Endothelial cell of umbilical vein (primary cell): Measurements from ENCODE around the gene MCF2. TPM values are rescaled to one million over a fixed set of nuclear protein-coding genes. Genes with fewer than 3 reads are reported as not detected.

Source experiments
- BruUV-seq: library from RNA; stranded (reverse); fragments of 400-500 nt; replicated peaks from 2 replicates; lab custom pipeline; 2021; lab: Mats Ljungman, UMichigan
- CTCF ChIA-PET: fragments of 300-600, 350-600 bp; sonication (Branson Sonifier 250); formaldehyde crosslinking; loops from one replicate; lab custom pipeline; 2021; ENCODE audit warnings: antibody characterized with exemption, inconsistent platforms; lab: Charles Lee
- POLR2A ChIA-PET: fragments of 300-600, 350-600 bp; sonication (Branson Sonifier 250); formaldehyde crosslinking; loops from one replicate; lab custom pipeline; 2021; ENCODE audit warnings: antibody characterized with exemption, inconsistent platforms; lab: Charles Lee
- DNase-seq: peaks from one replicate; pipeline ENCODE4 v3.0.0-alpha.2; 2011; ENCODE audit warnings: low read depth, low spot score
- FAIRE-seq: peaks from 2 replicates; lab custom pipeline; 2011; peaks lifted over from hg19 to GRCh38; lab: Jason Lieb, UNC
- H2AFZ ChIP-seq: 2 replicates; pipeline ENCODE4 v1.6.0; 2012; ENCODE audit warnings: low read depth, low read length, control low read depth, inconsistent platforms
- H3K27ac ChIP-seq: 2 replicates; pipeline ENCODE4 v1.5.1; 2011; ENCODE audit warnings: low read depth, mild to moderate bottlenecking, control low read depth, low read length, moderate library complexity; ENCODE audit not compliant: insufficient read depth
- H3K27me3 ChIP-seq, 2 experiments: 2 replicates each; pipeline versions ENCODE4 v1.6.0 to v1.6.1; 2011; ENCODE audit warnings: low read length in 2 of 2, mixed read lengths in 1 of 2; ENCODE audit not compliant: control insufficient read depth in 2 of 2, insufficient read depth in 2 of 2
- H3K36me3 ChIP-seq, 2 experiments: 2 replicates in 1 of 2; 3 replicates in 1 of 2; pipeline ENCODE4 v1.5.1; 2011; ENCODE audit warnings: low read length in 2 of 2, mild to moderate bottlenecking in 1 of 2, moderate library complexity in 1 of 2; ENCODE audit not compliant: control insufficient read depth in 2 of 2, insufficient read depth in 2 of 2; ENCODE audit errors: extremely low read depth in 1 of 2
- H3K4me1 ChIP-seq: 3 replicates; pipeline ENCODE4 v1.5.1; 2011; ENCODE audit warnings: mild to moderate bottlenecking, low read length; ENCODE audit not compliant: control insufficient read depth, insufficient read depth; ENCODE audit errors: extremely low read depth
- H3K4me2 ChIP-seq: 2 replicates; pipeline ENCODE4 v1.6.1; 2011; ENCODE audit warnings: low read length, control low read depth, mixed read lengths; ENCODE audit not compliant: insufficient read depth
- H3K4me3 ChIP-seq, 3 experiments: fragments of 200-600 bp in 1 of 3; sonication (generic), shearing (Covaris generic) in 1 of 3; replicated peaks in 1 of 3; 2 replicates each; pipeline ENCODE4 v1.5.1; 2011 to 2016; ENCODE audit warnings: control low read depth in 3 of 3, low read length in 3 of 3, mild to moderate bottlenecking in 2 of 3, inconsistent platforms in 1 of 3, low read depth in 1 of 3, moderate library complexity in 1 of 3; ENCODE audit not compliant: insufficient read depth in 1 of 3
- H3K79me2 ChIP-seq: 2 replicates; pipeline ENCODE4 v1.6.0; 2012; ENCODE audit warnings: low read length, inconsistent platforms; ENCODE audit not compliant: control insufficient read depth, insufficient read depth
- H3K9ac ChIP-seq: replicated peaks from 2 replicates; pipeline ENCODE3; 2011; ENCODE audit warnings: low read length, control low read depth; ENCODE audit not compliant: insufficient read depth; ENCODE audit errors: extremely low read depth
- H3K9me1 ChIP-seq: replicated peaks from 3 replicates; pipeline ENCODE4 v1.6.0; 2011; ENCODE audit warnings: mild to moderate bottlenecking, low read length; ENCODE audit not compliant: control insufficient read depth, insufficient read depth; ENCODE audit errors: extremely low read depth
- H3K9me3 ChIP-seq: replicated peaks from 2 replicates; pipeline ENCODE4 v1.5.1; 2012; ENCODE audit warnings: low read length, inconsistent platforms; ENCODE audit not compliant: control insufficient read depth, insufficient read depth
- H4K20me1 ChIP-seq: replicated peaks from 2 replicates; pipeline ENCODE3; 2011; ENCODE audit warnings: mild to moderate bottlenecking, low read length; ENCODE audit not compliant: control insufficient read depth, insufficient read depth; ENCODE audit errors: extremely low read depth
- CTCF ChIP-seq, 2 donors: IDR thresholded peaks; 1 replicate in 1 of 2; 2 replicates in 1 of 2; pipeline ENCODE4 v1.5.1; 2011; ENCODE audit warnings: low read length in 2 of 2, mild to moderate bottlenecking in 2 of 2, moderate library complexity in 2 of 2, control low read depth in 1 of 2, inconsistent platforms in 1 of 2, low read depth in 1 of 2; ENCODE audit not compliant: insufficient read depth in 1 of 2; ENCODE audit errors: extremely low read depth in 1 of 2
- EZH2 ChIP-seq: IDR thresholded peaks from 2 replicates; pipeline ENCODE4 v1.6.1; 2012; ENCODE audit warnings: borderline replicate concordance, low read depth, mild to moderate bottlenecking, moderate library complexity, low read length, inconsistent platforms; ENCODE audit not compliant: severe bottlenecking
- FOS ChIP-seq: IDR thresholded peaks from 2 replicates; pipeline ENCODE4 v1.6.1; 2011; ENCODE audit warnings: mild to moderate bottlenecking, low read length, moderate library complexity, borderline replicate concordance; ENCODE audit not compliant: insufficient read depth
- GATA2 ChIP-seq: IDR thresholded peaks from 2 replicates; pipeline ENCODE4 v1.7.0; 2011; ENCODE audit warnings: low read depth, mild to moderate bottlenecking, moderate library complexity, mixed read lengths, low read length; ENCODE audit not compliant: insufficient read length, insufficient read depth
- JUN ChIP-seq: IDR thresholded peaks from 2 replicates; pipeline ENCODE4 v1.6.1; 2011; ENCODE audit warnings: borderline replicate concordance, low read depth; ENCODE audit not compliant: insufficient read length, insufficient read depth
- MAX ChIP-seq: IDR thresholded peaks from 2 replicates; pipeline ENCODE4 v1.6.1; 2011; ENCODE audit not compliant: insufficient read depth, insufficient read length
- MYC ChIP-seq: IDR thresholded peaks from one replicate; pipeline ENCODE4 v1.6.1; 2011; ENCODE audit warnings: mild to moderate bottlenecking, low read depth, low read length
- POLR2A ChIP-seq: IDR thresholded peaks from 2 replicates; pipeline ENCODE4 v1.6.1; 2012; ENCODE audit warnings: low read depth, mild to moderate bottlenecking, control low read depth, low read length
- POLR2AphosphoS5 ChIP-seq: IDR thresholded peaks from 2 replicates; pipeline ENCODE4 v1.6.1; 2012; ENCODE audit warnings: low read depth, mild to moderate bottlenecking, control low read depth, low read length, moderate library complexity; ENCODE audit not compliant: insufficient read depth
- dilution Hi-C: fragments of 300-500 bp; cut with MboI; formaldehyde crosslinking; loops from one replicate; pipeline ENCODE4 v1.15.0; 2019; ENCODE audit warnings: low sequenced_read_pairs; ENCODE audit not compliant: extremely low pct_ligation_motif_present
- intact Hi-C: fragments of 100-400 bp; cut with micrococcal nuclease; formaldehyde crosslinking; loops from one replicate; pipeline ENCODE4 v1.10.0; 2022
- polyA plus RNA-seq, 4 experiments: library from polyadenylated mRNA; depleted of rRNA in 3 of 4; stranded (reverse) in 3 of 4; unstranded in 1 of 4; fragments of >200 nt; gene quantifications; 2 replicates each; pipeline versions ENCODE4 v1.2.1 to v1.2.3, GENCODE V29; 2011 to 2012; ENCODE audit warnings: missing spikeins in 1 of 4
- total RNA-seq: library from RNA; stranded (reverse); gene quantifications from 2 replicates; pipeline ENCODE4 v1.2.3, GENCODE V29; 2021

The MCF2 gene
- total and polyA plus RNA-seq, 2 donors (not counting 3 experiments of a cell fraction or from before 2014, with no cell fraction given), result 0.13 TPM; not detected in 1

DNA sequence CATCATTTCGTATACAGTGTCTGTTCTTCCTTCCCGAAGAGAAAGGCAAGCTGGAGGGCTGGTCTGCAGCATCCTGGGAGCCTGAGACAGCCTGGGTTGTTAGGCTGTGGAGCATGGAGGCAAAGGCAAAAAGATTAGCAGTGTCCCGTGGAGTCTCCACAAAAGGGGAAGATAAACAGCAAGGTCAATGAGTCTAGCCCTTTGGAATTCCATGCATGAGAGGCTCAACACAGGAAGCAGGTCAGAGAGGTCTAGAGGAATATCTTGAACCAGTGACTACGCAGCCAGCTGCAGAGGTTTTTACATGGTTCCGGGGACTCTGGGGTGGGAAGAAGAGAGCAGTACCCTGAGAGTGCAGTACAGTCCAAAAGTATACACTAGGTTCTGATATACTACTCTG is 12.2 kb upstream of the MCF2 start:
- peak overlapping the region; percentile 4 for H3K4me2 ChIP-seq
- dilution Hi-C loops, result no loop called here
- TF ChIP-seq EZH2 (no peak), POLR2AphosphoS5 (no peak), FOS (peak; percentile 25), GATA2 (no peak), JUN (no peak), POLR2A (no peak), MYC (no peak), CTCF (IDR thresholded peaks at IDR 0.05; ENCODE audit: extremely low read depth in 1 of 2, insufficient read depth in 1 of 2, low read depth in 1 of 2, low read length in 2 of 2) (no peak), MAX (no peak)
- FAIRE-seq (peak; percentile 76), DNase-seq (peak; percentile 11)
- ChIA-PET POLR2A (interaction anchor here (0.6 kb wide), 1 partner anchor 92 kb away, joined by 5 read pairs; no protein-coding TSS in a partner anchor), CTCF (no interaction called here)
- no TSS peak for BruUV-seq
- H2AFZ ChIP-seq, result no peak overlapping the region
- no peaks in the 10 kb centered on the region for H3K9me3 ChIP-seq
- no peak overlapping the region for H3K9ac ChIP-seq
- no peak overlapping the region for H3K27ac ChIP-seq
- no peak overlapping the region for H3K4me3 ChIP-seq
- no peaks in the 10 kb centered on the region for H3K9me1 ChIP-seq
- no peaks in the 10 kb centered on the region for H3K36me3 ChIP-seq
- intact Hi-C loops, result loop anchor here (2.0 kb wide), 1 partner anchor 19 kb away; no protein-coding TSS in a partner anchor
- H3K79me2 ChIP-seq, result no peaks in the 10 kb centered on the region
- H3K4me1 ChIP-seq, result peaks cover 5% of the 10 kb centered on the region
- H4K20me1 ChIP-seq, result no peaks in the 10 kb centered on the region
- no peaks in the 10 kb centered on the region for H3K27me3 ChIP-seq
